Ascending aorta (tissue), 2 donors: ENCODE data around the gene GOLPH3. TPM values are rescaled to one million over a fixed set of nuclear protein-coding genes. Genes with fewer than 3 reads are reported as not detected.

Experiments
- DNase-seq, 2 donors: peaks; one replicate each; pipeline ENCODE4 v3.0.0-alpha.2; 2019; ENCODE audit warnings: low spot score in 2 of 2
- H3K27ac ChIP-seq, 2 donors: fragments of 200-600 bp; sonication (generic); one replicate each; pipeline ENCODE4 v1.5.1; 2016 to 2017; ENCODE audit warnings: mild to moderate bottlenecking in 1 of 2
- H3K27me3 ChIP-seq: fragments of 200-600 bp; sonication (generic); one replicate; pipeline ENCODE4 v1.5.1; 2017
- H3K36me3 ChIP-seq, 2 donors: fragments of 200-600 bp; sonication (generic); one replicate each; pipeline ENCODE4 v1.5.1; 2016
- H3K4me1 ChIP-seq, 2 donors: fragments of 200-600 bp; sonication (generic); one replicate each; pipeline ENCODE4 v1.5.1; 2016 to 2017; ENCODE audit warnings: mild to moderate bottlenecking in 1 of 2
- H3K4me3 ChIP-seq, 2 donors: fragments of 200-600 bp; sonication (generic); one replicate each; pipeline ENCODE4 v1.5.1; 2016 to 2017; ENCODE audit warnings: mild to moderate bottlenecking in 1 of 2
- H3K9me3 ChIP-seq, 2 donors: fragments of 200-600 bp; sonication (generic); one replicate each; pipeline ENCODE4 v1.5.1; 2016
- intact Hi-C: fragments of 100-400 bp; cut with DNase I; formaldehyde crosslinking; loops from one replicate; pipeline ENCODE4 v1.15.1; 2023
- total RNA-seq: library from RNA; depleted of rRNA; stranded (reverse); fragments of >200 nt; gene quantifications from one replicate; pipeline ENCODE4 v1.1.0, GENCODE V29; 2016
- TF ChIP-seq, protein P1 (sequence below), 3 experiments: fragments of 200-600 bp in 2 of 3; fragments of 450-650 bp in 1 of 3; sonication (generic) in 2 of 3; IDR thresholded peaks; one replicate each; pipeline ENCODE4 v1.5.1; 2016 to 2019; ENCODE audit warnings: antibody characterized with exemption in 3 of 3, mild to moderate bottlenecking in 1 of 3, moderate library complexity in 1 of 3

The GOLPH3 gene
- total RNA-seq, 1 donor from 2014 or later, result 171 TPM

DNA sequence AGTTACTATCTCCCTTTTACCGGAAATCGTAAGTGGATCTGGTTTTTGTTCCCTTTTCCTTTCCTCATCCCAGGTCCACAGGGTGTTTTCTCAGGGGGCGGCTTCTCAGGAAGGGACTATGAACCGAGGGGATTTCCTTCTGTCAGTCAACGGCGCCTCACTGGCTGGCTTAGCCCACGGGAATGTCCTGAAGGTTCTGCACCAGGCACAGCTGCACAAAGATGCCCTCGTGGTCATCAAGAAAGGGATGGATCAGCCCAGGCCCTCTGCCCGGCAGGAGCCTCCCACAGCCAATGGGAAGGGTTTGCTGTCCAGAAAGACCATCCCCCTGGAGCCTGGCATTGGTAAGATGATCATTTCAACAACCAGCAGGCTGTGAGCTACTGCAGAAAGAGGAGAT lies 75.8 kb downstream of the GOLPH3 start:
- peak overlapping the region in 1 of 2 donors; percentile 24 for H3K27ac ChIP-seq
- H3K36me3 ChIP-seq, result peaks cover 21 to 32% of the 10 kb centered on the region in 2 donors
- TF ChIP-seq, protein P1, sequence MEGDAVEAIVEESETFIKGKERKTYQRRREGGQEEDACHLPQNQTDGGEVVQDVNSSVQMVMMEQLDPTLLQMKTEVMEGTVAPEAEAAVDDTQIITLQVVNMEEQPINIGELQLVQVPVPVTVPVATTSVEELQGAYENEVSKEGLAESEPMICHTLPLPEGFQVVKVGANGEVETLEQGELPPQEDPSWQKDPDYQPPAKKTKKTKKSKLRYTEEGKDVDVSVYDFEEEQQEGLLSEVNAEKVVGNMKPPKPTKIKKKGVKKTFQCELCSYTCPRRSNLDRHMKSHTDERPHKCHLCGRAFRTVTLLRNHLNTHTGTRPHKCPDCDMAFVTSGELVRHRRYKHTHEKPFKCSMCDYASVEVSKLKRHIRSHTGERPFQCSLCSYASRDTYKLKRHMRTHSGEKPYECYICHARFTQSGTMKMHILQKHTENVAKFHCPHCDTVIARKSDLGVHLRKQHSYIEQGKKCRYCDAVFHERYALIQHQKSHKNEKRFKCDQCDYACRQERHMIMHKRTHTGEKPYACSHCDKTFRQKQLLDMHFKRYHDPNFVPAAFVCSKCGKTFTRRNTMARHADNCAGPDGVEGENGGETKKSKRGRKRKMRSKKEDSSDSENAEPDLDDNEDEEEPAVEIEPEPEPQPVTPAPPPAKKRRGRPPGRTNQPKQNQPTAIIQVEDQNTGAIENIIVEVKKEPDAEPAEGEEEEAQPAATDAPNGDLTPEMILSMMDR (IDR thresholded peaks at IDR 0.05), result no peak
- peaks cover 0 to 15% of the 10 kb centered on the region in 2 donors for H3K4me1 ChIP-seq
- DNase-seq, result no peak
- intact Hi-C loops, result loop anchor here (10.0 kb wide), 1 partner anchor 453 kb away; no protein-coding TSS in a partner anchor
- no peaks in the 10 kb centered on the region for H3K27me3 ChIP-seq
- H3K4me3 ChIP-seq, result no peak overlapping the region
- H3K9me3 ChIP-seq, result no peaks in the 10 kb centered on the region

DNA sequence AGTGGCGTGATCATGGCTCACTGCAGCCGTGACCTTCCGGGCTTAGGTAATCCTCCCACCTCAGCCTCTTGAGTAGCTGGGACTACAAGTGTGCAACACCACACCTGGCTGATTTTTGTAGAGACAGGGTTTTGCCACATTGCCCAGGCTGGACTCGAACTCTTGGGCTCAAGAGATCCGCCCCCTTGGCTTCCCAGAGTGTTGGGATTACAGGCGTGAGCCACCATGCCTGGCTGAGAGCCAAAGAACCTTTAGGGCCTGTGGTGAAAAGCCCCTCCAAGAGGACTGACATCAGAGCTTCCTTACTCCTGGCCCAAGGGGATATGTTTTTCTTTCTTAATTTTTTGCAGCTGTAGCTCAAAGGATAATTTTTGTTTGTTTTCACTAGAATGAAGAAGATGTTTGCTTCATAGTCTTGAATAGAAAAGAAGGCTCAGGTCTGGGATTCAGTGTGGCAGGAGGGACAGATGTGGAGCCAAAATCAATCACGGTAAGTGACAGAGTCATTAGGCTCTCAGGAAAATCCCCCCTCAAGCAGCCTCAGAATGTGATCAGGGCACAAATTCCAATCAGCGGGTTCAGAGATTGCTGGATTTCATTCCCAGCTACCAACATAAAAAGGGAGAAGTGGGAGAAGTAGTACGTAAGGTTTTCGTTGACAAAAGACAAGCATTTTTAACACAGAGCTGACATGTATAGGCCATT lies 77.1 kb downstream of the GOLPH3 start:
- H3K27me3 ChIP-seq, result no peaks in the 10 kb centered on the region
- no peak for DNase-seq
- H3K9me3 ChIP-seq, result no peaks in the 10 kb centered on the region
- H3K27ac ChIP-seq, result no peak overlapping the region
- intact Hi-C loops, result loop anchor here (10.0 kb wide), 1 partner anchor 452 kb away; no protein-coding TSS in a partner anchor
- TF ChIP-seq, protein P1 (IDR thresholded peaks at IDR 0.05), result no peak
- H3K4me1 ChIP-seq, result peaks cover 0 to 15% of the 10 kb centered on the region in 2 donors
- H3K36me3 ChIP-seq, result peaks cover 8 to 21% of the 10 kb centered on the region in 2 donors
- no peak overlapping the region for H3K4me3 ChIP-seq

DNA sequence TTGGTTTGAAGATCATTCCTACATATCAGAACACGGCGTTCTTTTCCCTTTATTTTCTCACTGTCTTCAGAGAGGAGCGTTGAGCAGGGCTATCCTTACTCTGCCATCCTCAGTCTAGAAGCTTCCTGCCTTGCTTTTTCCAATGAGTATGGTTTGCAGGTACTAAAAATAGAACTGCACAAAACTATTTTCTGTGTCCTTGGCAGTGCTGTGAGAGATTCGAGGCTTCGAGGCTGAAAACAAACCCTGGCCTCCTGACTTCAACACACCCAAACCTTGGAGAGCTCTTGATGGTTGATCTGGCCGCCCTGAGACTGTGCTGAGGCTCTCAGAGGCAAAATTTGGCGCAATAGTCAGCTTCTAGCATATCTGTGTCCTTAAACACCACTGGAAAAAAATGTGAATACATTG lies 78.9 kb downstream of the GOLPH3 start:
- H3K27ac ChIP-seq, result peak overlapping the region; percentile 29 to 48
- intact Hi-C loops, result loop anchor here (10.0 kb wide), 1 partner anchor 450 kb away; no protein-coding TSS in a partner anchor

DNA sequence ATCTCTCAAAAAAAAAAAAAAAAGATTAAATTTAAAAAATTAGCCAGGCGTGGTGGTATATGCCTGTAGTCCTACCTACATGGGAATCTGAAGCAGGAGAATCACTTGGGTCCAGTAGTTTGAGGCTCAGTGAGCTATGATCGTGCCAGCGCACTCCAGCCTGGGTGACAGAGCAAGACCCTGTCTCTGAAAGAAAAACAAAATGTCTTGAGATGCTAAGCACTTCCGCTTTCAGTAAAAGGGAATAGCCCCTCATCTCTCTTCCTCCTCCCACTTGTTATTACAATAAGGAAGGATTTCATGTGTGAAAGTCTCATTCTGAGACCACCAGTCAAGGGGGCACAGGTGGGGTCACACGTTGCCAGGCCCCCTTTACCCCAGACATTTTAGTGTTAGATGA lies 79.4 kb downstream of the GOLPH3 start:
- no peak for DNase-seq
- Histone ChIP-seq H3K9me3 (no peaks in the 10 kb centered on the region), H3K4me3 (no peak overlapping the region), H3K36me3 (peaks cover 0 to 9% of the 10 kb centered on the region in 2 donors), H3K27me3 (no peaks in the 10 kb centered on the region), H3K27ac (peak overlapping the region; percentile 29 to 48), H3K4me1 (peaks cover 0 to 12% of the 10 kb centered on the region in 2 donors)
- intact Hi-C loops, result loop anchor here (5.0 to 10.0 kb wide), 2 partner anchors 450 to 562 kb away; partner anchors contain the start of genes C5orf22 and DROSHA
- TF ChIP-seq, protein P1 (IDR thresholded peaks at IDR 0.05), result no peak

More for the DNA sequence above, 78.9 kb downstream of the GOLPH3 start:
- Histone ChIP-seq H3K4me1 (peaks cover 0 to 15% of the 10 kb centered on the region in 2 donors), H3K36me3 (peaks cover 0 to 12% of the 10 kb centered on the region in 2 donors), H3K27me3 (no peaks in the 10 kb centered on the region), H3K4me3 (no peak overlapping the region), H3K9me3 (no peaks in the 10 kb centered on the region)
- TF ChIP-seq, protein P1 (IDR thresholded peaks at IDR 0.05), result no peak
- no peak for DNase-seq

DNA sequence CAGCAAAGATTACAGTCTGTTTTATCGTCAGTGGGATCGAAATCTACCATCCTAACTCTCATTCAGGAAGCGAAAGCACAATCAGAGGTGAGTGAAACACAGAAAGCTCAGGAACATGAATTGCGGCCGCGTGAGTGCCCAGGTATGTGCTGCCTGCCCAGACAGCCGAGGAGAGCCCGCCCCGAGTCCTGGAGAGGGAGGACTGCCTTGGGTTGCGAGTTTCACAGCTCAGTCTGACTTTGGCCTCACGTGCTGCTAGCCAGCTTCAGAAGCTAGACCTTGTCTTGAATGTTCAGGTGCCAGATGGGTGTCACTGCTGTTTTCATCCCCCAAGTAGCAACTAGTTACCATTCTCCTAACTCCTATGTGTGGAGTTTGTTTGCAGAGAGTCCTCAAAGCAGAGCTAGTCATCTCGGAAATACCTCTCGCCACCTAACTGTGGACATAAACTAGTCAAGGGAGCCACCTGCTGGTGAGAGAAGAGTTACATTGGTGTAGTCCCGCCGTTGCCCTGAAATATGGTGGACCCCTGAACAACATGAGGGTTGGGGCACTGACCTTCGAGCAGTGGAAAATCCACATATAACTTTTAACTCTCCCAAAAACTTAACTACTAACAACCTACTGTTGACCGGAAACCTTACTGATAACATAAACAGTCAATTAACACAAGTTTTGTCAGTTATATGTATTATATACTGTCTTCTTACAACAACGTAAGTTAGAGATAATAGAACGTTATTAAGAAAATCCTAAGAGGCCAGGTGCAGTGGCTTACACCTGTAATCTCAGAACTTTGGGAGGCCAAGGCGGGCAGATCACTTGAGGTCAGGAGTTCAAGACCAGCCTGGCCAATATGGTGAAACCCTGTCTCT lies 80.9 kb downstream of the GOLPH3 start:
- Histone ChIP-seq H3K27me3 (no peaks in the 10 kb centered on the region), H3K4me3 (no peak overlapping the region), H3K9me3 (no peaks in the 10 kb centered on the region), H3K4me1 (peaks cover 0 to 7% of the 10 kb centered on the region in 2 donors), H3K36me3 (peaks cover 0 to 4% of the 10 kb centered on the region in 2 donors), H3K27ac (no peak overlapping the region)
- TF ChIP-seq, protein P1 (IDR thresholded peaks at IDR 0.05), result peak; percentile 65 to 71 (median 65)
- peak in 1 of 2 donors; percentile 78 for DNase-seq
- intact Hi-C loops, result loop anchor here (1.0 to 10.0 kb wide), 4 partner anchors 268 to 561 kb away; partner anchors contain the start of genes C5orf22 and DROSHA
